OCI-LY1 (cell line): ENCODE results near the gene SLC17A2.
A peak's percentile ranks its signal among the peaks of the same experiment; 100 is the strongest.

ENCODE experiments used
- H2AFZ ChIP-seq: fragments of 200-600 bp; sonication (generic), shearing (Covaris generic); 2 replicates; pipeline ENCODE4 v1.6.0; 2014; ENCODE audit warnings: antibody characterized with exemption, mild to moderate bottlenecking, low read length
- H3F3A ChIP-seq: fragments of 200-600 bp; sonication (generic), shearing (Covaris generic); 2 replicates; pipeline ENCODE4 v1.6.0; 2014; ENCODE audit warnings: mild to moderate bottlenecking, antibody characterized with exemption, low read length, moderate library complexity; ENCODE audit not compliant: insufficient read depth
- H3K27ac ChIP-seq: fragments of 200-600 bp; sonication (generic); 2 replicates; pipeline ENCODE4 v1.5.1; 2014; ENCODE audit warnings: low read length, mixed run types, mild to moderate bottlenecking, low read depth; ENCODE audit not compliant: poor library complexity, severe bottlenecking
- H3K27me3 ChIP-seq: fragments of 200-600 bp; sonication (generic); 2 replicates; pipeline ENCODE4 v1.6.0; 2014; ENCODE audit warnings: antibody characterized with exemption, mild to moderate bottlenecking, low read length, moderate library complexity; ENCODE audit not compliant: insufficient read depth
- H3K36me3 ChIP-seq: fragments of 200-600 bp; sonication (generic); 2 replicates; pipeline ENCODE4 v1.6.1; 2014; ENCODE audit warnings: mild to moderate bottlenecking, antibody characterized with exemption, low read length, moderate library complexity, mixed read lengths; ENCODE audit not compliant: insufficient read depth
- H3K4me1 ChIP-seq: fragments of 200-600 bp; sonication (generic); 2 replicates; pipeline ENCODE4 v1.5.1; 2014; ENCODE audit warnings: mild to moderate bottlenecking, low read length, moderate library complexity; ENCODE audit not compliant: insufficient read depth, severe bottlenecking
- H3K4me2 ChIP-seq: fragments of 200-600 bp; sonication (generic), shearing (Covaris generic); 2 replicates; pipeline ENCODE4 v1.6.1; 2014; ENCODE audit warnings: low read length
- H3K4me3 ChIP-seq: fragments of 200-600 bp; sonication (generic); 2 replicates; pipeline ENCODE4 v1.5.1; 2014; ENCODE audit warnings: low read length, low read depth, mild to moderate bottlenecking, mixed read lengths; ENCODE audit not compliant: poor library complexity, severe bottlenecking
- H3K79me2 ChIP-seq: fragments of 200-600 bp; shearing (Covaris generic); 2 replicates; pipeline ENCODE4 v1.6.1; 2016; ENCODE audit warnings: mixed run types, low read length, mixed read lengths; ENCODE audit not compliant: insufficient read depth
- H3K9ac ChIP-seq: fragments of 200-600 bp; sonication (generic), shearing (Covaris generic); 2 replicates; pipeline ENCODE4 v1.6.1; 2014; ENCODE audit warnings: mild to moderate bottlenecking, low read length, mixed read lengths
- H3K9me2 ChIP-seq: fragments of 200-600 bp; sonication (generic), shearing (Covaris generic); 2 replicates; pipeline ENCODE4 v1.6.1; 2014; ENCODE audit warnings: low read depth, mild to moderate bottlenecking, low read length, mixed read lengths
- H3K9me3 ChIP-seq: fragments of 200-600 bp; shearing (Covaris generic); 2 replicates; pipeline ENCODE4 v1.6.1; 2014; ENCODE audit warnings: low read length, mixed read lengths
- H4K20me1 ChIP-seq: fragments of 200-600 bp; sonication (generic), shearing (Covaris generic); 2 replicates; pipeline ENCODE4 v1.6.0; 2016; ENCODE audit warnings: mild to moderate bottlenecking, low read length; ENCODE audit not compliant: insufficient read depth
- EZH2 ChIP-seq: fragments of 200-600 bp; sonication (generic), shearing (Covaris generic); IDR thresholded peaks from 2 replicates; pipeline ENCODE4 v1.8.0; 2017; ENCODE audit warnings: borderline replicate concordance, mixed run types, mild to moderate bottlenecking, antibody characterized with exemption, low read length, moderate library complexity, mixed read lengths
- TF ChIP-seq, protein P1 (sequence below): fragments of 200-600 bp; sonication (generic), shearing (Covaris generic); IDR thresholded peaks from 2 replicates; pipeline ENCODE4 v1.5.1; 2017; ENCODE audit warnings: mild to moderate bottlenecking, antibody characterized with exemption, low read length, moderate library complexity, mixed read lengths

Gene SLC17A2

DNA sequence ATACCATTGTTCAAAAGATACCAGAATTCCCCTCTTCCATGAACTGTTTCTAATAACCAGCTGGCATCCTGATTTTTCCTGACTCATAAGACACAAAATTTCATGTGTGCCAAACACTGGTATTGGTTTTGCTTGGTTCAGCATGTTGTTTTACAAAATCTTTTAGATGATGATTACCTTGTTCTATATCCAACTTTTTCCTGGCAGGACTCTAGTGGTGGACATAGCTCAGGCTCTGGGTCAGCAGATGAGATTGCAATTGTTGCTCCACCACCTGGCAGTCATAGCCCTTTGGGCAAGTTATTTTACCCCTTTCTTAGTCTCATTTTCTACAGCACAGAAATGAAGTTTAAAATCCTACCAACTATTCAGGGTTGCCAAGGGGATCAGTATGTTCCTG lies 38.3 kb upstream of the SLC17A2 start:
- no peaks in the 10 kb centered on the region for H3F3A ChIP-seq
- no peak for TF ChIP-seq EZH2
- TF ChIP-seq, protein P1, sequence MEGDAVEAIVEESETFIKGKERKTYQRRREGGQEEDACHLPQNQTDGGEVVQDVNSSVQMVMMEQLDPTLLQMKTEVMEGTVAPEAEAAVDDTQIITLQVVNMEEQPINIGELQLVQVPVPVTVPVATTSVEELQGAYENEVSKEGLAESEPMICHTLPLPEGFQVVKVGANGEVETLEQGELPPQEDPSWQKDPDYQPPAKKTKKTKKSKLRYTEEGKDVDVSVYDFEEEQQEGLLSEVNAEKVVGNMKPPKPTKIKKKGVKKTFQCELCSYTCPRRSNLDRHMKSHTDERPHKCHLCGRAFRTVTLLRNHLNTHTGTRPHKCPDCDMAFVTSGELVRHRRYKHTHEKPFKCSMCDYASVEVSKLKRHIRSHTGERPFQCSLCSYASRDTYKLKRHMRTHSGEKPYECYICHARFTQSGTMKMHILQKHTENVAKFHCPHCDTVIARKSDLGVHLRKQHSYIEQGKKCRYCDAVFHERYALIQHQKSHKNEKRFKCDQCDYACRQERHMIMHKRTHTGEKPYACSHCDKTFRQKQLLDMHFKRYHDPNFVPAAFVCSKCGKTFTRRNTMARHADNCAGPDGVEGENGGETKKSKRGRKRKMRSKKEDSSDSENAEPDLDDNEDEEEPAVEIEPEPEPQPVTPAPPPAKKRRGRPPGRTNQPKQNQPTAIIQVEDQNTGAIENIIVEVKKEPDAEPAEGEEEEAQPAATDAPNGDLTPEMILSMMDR: no peak
- peaks cover under 1% of the 10 kb centered on the region; the same call in 1 of the 2 replicates for H3K79me2 ChIP-seq
- H3K9me2 ChIP-seq: no peaks in the 10 kb centered on the region
- H3K9me3 ChIP-seq: no peaks in the 10 kb centered on the region
- no peak overlapping the region for H3K27ac ChIP-seq
- H4K20me1 ChIP-seq: no peaks in the 10 kb centered on the region
- H2AFZ ChIP-seq: no peak overlapping the region
- H3K4me1 ChIP-seq: peaks cover 32% of the 10 kb centered on the region
- peaks cover 90% of the 10 kb centered on the region for H3K36me3 ChIP-seq
- no peak overlapping the region for H3K4me2 ChIP-seq
- no peaks in the 10 kb centered on the region for H3K27me3 ChIP-seq
- H3K4me3 ChIP-seq: no peak overlapping the region
- no peak overlapping the region for H3K9ac ChIP-seq

DNA sequence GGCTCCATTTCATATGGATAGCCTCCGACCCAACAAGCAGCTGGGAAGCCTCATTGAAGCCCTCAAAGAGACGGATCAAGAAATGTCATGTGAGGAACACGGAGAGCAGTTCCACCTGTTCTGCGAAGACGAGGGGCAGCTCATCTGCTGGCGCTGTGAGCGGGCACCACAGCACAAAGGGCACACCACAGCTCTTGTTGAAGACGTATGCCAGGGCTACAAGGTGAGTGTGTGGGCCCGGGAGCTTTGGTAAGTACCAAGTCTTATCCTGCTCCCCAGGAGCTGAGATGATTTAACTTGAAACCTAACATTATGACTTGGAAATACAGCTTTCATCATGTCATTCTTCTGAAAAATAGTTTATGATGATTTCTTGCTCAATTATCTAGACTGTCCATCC lies 36.2 kb upstream of the SLC17A2 start:
- Histone ChIP-seq H4K20me1 (no peaks in the 10 kb centered on the region), H3K36me3 (peaks cover 69% of the 10 kb centered on the region), H3K4me3 (no peak overlapping the region), H3K9ac (no peak overlapping the region), H3K4me1 (peaks cover 44% of the 10 kb centered on the region), H3K27me3 (no peaks in the 10 kb centered on the region), H2AFZ (no peak overlapping the region), H3K9me3 (no peaks in the 10 kb centered on the region), H3K9me2 (no peaks in the 10 kb centered on the region), H3K27ac (no peak overlapping the region), H3K79me2 (peaks cover 5% of the 10 kb centered on the region; the same call in 1 of the 2 replicates), H3F3A (no peaks in the 10 kb centered on the region), H3K4me2 (peak overlapping the region; percentile 22)
- TF ChIP-seq EZH2: no peak
- TF ChIP-seq, protein P1: no peak

DNA sequence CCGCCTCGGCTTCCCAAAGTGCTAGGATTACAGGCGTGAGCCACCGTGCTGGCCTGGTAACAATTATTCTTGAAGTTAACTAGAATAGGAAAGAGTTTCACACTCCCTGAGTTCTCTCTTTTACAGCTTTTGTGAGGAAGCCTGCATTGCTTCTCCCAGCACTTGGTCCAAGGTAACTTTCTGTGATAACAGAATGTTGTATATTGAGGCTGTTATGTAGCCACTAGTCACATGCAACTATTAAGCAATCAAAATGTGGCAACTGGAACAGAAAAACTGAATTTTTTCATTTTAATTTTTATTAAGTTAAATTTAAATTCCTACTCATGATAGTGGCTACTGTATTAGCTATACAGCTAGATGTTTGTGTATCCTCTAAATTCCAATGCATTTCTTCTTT lies 34.6 kb upstream of the SLC17A2 start:
- no peak for TF ChIP-seq EZH2
- H3K4me1 ChIP-seq: peaks cover 45% of the 10 kb centered on the region
- peaks cover 53% of the 10 kb centered on the region for H3K36me3 ChIP-seq
- no peaks in the 10 kb centered on the region for H4K20me1 ChIP-seq
- no peak overlapping the region for H3K9ac ChIP-seq
- no peak overlapping the region for H3K4me3 ChIP-seq
- H3K27me3 ChIP-seq: no peaks in the 10 kb centered on the region
- H3F3A ChIP-seq: no peaks in the 10 kb centered on the region
- H3K4me2 ChIP-seq: no peak overlapping the region
- no peaks in the 10 kb centered on the region for H3K9me2 ChIP-seq
- H3K79me2 ChIP-seq: peaks cover 5% of the 10 kb centered on the region; the same call in 1 of the 2 replicates
- no peaks in the 10 kb centered on the region for H3K9me3 ChIP-seq
- no peak overlapping the region for H3K27ac ChIP-seq
- no peak overlapping the region for H2AFZ ChIP-seq

DNA sequence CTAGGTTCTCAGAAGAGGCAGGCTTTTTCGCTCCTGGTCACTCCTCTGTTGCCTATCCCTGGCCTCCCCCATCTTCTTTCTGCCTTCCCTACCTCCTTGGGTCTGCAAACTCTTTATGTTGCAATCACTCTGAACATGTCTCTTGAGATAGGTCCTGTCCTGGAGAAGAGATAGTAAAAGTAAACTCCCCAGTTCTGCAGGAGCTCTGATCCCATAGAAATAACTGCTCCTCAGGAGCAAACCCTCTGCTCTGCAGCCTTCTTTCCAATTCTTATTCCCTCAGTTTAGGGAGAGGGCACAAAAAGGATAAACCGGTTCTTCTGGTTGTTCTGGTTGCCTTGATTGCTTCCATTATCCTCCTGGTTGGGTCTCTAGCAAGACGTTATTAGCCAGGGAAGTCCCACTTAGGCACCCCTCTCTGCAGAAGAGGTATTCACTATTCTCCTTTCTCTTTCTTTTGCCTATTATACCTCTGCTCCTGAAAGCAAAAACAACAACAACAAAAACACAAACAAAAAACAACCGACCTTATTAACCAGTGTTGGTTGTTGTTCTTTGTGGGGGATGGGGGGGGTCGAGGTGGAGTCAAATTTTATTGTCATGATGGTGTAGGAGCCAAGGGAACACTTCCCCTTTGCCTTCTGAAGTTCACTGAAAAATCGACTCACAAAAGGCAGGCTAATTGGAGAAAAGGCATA lies 33.1 kb upstream of the SLC17A2 start:
- Histone ChIP-seq H3K4me2 (peak overlapping the region; percentile 98), H3F3A (no peaks in the 10 kb centered on the region), H3K79me2 (peaks cover 5% of the 10 kb centered on the region; the same call in 1 of the 2 replicates), H3K9me2 (no peaks in the 10 kb centered on the region), H3K27ac (peak overlapping the region; percentile 55), H2AFZ (no peak overlapping the region), H3K4me1 (peaks cover 45% of the 10 kb centered on the region), H3K4me3 (peak overlapping the region; percentile 93), H4K20me1 (no peaks in the 10 kb centered on the region), H3K9me3 (peaks cover 13% of the 10 kb centered on the region; the same call in 1 of the 2 replicates), H3K27me3 (no peaks in the 10 kb centered on the region), H3K9ac (peak overlapping the region; percentile 97), H3K36me3 (peaks cover 41% of the 10 kb centered on the region)
- TF ChIP-seq, protein P1: no peak
- TF ChIP-seq EZH2: no peak
